PC-3 (cell line): ENCODE data around the gene PTPRS. TPM values are rescaled to one million over a fixed set of nuclear protein-coding genes. Genes with fewer than 3 reads are reported as not detected.

Source experiments
- ATAC-seq: fragments of 200-7000 bp; cut with Tn5 transposase; 2 replicates; pipeline ENCODE4 v1.9.1; 2020; ENCODE audit warnings: mild to moderate bottlenecking, moderate library complexity
- BruUV-seq: library from RNA; stranded (reverse); fragments of 400-500 nt; replicated peaks from 2 replicates; lab custom pipeline; 2021; lab: Mats Ljungman, UMichigan
- CTCF ChIA-PET: fragments of 300-600 bp; sonication (Branson Sonifier 250); formaldehyde crosslinking; loops from one replicate; lab custom pipeline; 2022; ENCODE audit warnings: antibody characterized with exemption; lab: Charles Lee
- POLR2A ChIA-PET: fragments of 300-600 bp; sonication (Branson Sonifier 250); formaldehyde crosslinking; loops from one replicate; lab custom pipeline; 2022; ENCODE audit warnings: antibody characterized with exemption; ENCODE audit not compliant: unreplicated experiment; lab: Charles Lee
- DNase-seq: peaks from one replicate; pipeline ENCODE4 v3.0.0-alpha.2; 2015
- H2AFZ ChIP-seq: fragments of 300-600 bp; sonication (generic); 2 replicates; pipeline ENCODE4 v1.6.0; 2016; ENCODE audit warnings: antibody characterized with exemption, low read length
- H3F3A ChIP-seq: fragments of 300-600 bp; sonication (generic); one replicate; pipeline ENCODE4 v1.6.0; 2017; ENCODE audit warnings: antibody characterized with exemption, low read length, control low read depth, mild to moderate bottlenecking; ENCODE audit not compliant: unreplicated experiment
- H3K27ac ChIP-seq: fragments of 300-600 bp; sonication (generic); 2 replicates; pipeline ENCODE4 v1.5.1; 2016; ENCODE audit warnings: mild to moderate bottlenecking, low read length
- H3K27me3 ChIP-seq: fragments of 300-600 bp; sonication (generic); 2 replicates; pipeline ENCODE4 v1.6.1; 2016; ENCODE audit warnings: low read length, mixed read lengths
- H3K36me3 ChIP-seq: fragments of 300-600 bp; sonication (generic); 2 replicates; pipeline ENCODE4 v1.6.1; 2016; ENCODE audit warnings: low read depth, mixed run types, low read length, mixed read lengths
- H3K4me1 ChIP-seq: fragments of 300-600 bp; sonication (generic); 2 replicates; pipeline ENCODE4 v1.5.1; 2016; ENCODE audit warnings: low read length; ENCODE audit not compliant: insufficient read depth
- H3K4me2 ChIP-seq: fragments of 300-600 bp; sonication (generic); 2 replicates; pipeline ENCODE4 v1.6.0; 2016; ENCODE audit warnings: low read length
- H3K4me3 ChIP-seq: fragments of 300-600 bp; sonication (generic); 2 replicates; pipeline ENCODE4 v1.5.1; 2016; ENCODE audit warnings: mild to moderate bottlenecking, low read length, mixed read lengths
- H3K79me2 ChIP-seq: fragments of 300-600 bp; sonication (generic); 2 replicates; pipeline ENCODE4 v1.6.1; 2017; ENCODE audit warnings: low read length, mixed read lengths
- H3K9ac ChIP-seq: fragments of 300-600 bp; sonication (generic); 2 replicates; pipeline ENCODE4 v1.6.0; 2016; ENCODE audit warnings: mild to moderate bottlenecking, low read length
- H3K9me2 ChIP-seq: fragments of 300-600 bp; sonication (generic); replicated peaks from 2 replicates; pipeline ENCODE4 v1.6.1; 2016; ENCODE audit warnings: mixed run types, low read length, mixed read lengths
- H3K9me3 ChIP-seq: fragments of 300-600 bp; sonication (generic); 2 replicates; pipeline ENCODE4 v1.6.1; 2016; ENCODE audit warnings: low read length, mixed read lengths
- H4K20me1 ChIP-seq: fragments of 300-600 bp; sonication (generic); 2 replicates; pipeline ENCODE4 v1.6.1; 2016; ENCODE audit warnings: low read length, mixed read lengths
- CTCF ChIP-seq: fragments of 300-600 bp; sonication (generic); conservative IDR thresholded peaks from 2 replicates; pipeline ENCODE4 v1.5.1; 2017; ENCODE audit warnings: antibody characterized with exemption, low read depth, mild to moderate bottlenecking, low read length
- EZH2 ChIP-seq: fragments of 300-600 bp; sonication (generic); IDR thresholded peaks from one replicate; pipeline ENCODE4 v1.6.1; 2017; ENCODE audit warnings: antibody characterized with exemption, mild to moderate bottlenecking, low read length; ENCODE audit not compliant: unreplicated experiment
- EZH2phosphoT487 ChIP-seq: fragments of 300-600 bp; sonication (generic); IDR thresholded peaks from 2 replicates; pipeline ENCODE4 v1.6.1; 2018; ENCODE audit warnings: mild to moderate bottlenecking, antibody characterized with exemption, low read length, borderline replicate concordance
- intact Hi-C: fragments of 100-400 bp; cut with micrococcal nuclease; formaldehyde crosslinking; loops from 2 replicates; pipeline ENCODE4 v1.9.0; 2023
- total RNA-seq: library from RNA; depleted of rRNA; stranded (reverse); fragments of >200 nt; gene quantifications from 2 replicates; pipeline ENCODE4 v1.2.3, GENCODE V29; 2014

Gene PTPRS
- total RNA-seq, 1 experiment from 2014 or later, result 106 TPM

GRCh38 chr19:5308451-5309437 lies 31.9 kb downstream of the PTPRS start:
- Histone ChIP-seq H3K9me2 (no peaks in the 10 kb centered on the region), H3K27ac (no peak overlapping the region), H3K36me3 (no peaks in the 10 kb centered on the region), H3K4me3 (no peak overlapping the region), H3K27me3 (no peaks in the 10 kb centered on the region), H2AFZ (no peak overlapping the region), H4K20me1 (no peaks in the 10 kb centered on the region), H3K4me2 (no peak overlapping the region), H3K4me1 (no peaks in the 10 kb centered on the region), H3F3A (no peaks in the 10 kb centered on the region), H3K79me2 (no peaks in the 10 kb centered on the region), H3K9me3 (no peaks in the 10 kb centered on the region), H3K9ac (no peak overlapping the region)
- DNase-seq, result no peak
- no TSS peak for BruUV-seq
- POLR2A ChIA-PET, result no interaction called here
- intact Hi-C loops, result no loop called here
- CTCF ChIA-PET, result no interaction called here
- ATAC-seq, result no peak
- TF ChIP-seq EZH2, result no peak

GRCh38 chr19:5307655-5308054 lies 33.0 kb downstream of the PTPRS start:
- no peak overlapping the region for H3K4me3 ChIP-seq
- no peak for ATAC-seq
- no peaks in the 10 kb centered on the region for H3F3A ChIP-seq
- ChIA-PET POLR2A (no interaction called here), CTCF (interaction anchor here (0.5 kb wide), 1 partner anchor 259 kb away, joined by 5 read pairs; no protein-coding TSS in a partner anchor)
- no peak overlapping the region for H3K27ac ChIP-seq
- H3K9me3 ChIP-seq, result no peaks in the 10 kb centered on the region
- no peaks in the 10 kb centered on the region for H3K9me2 ChIP-seq
- BruUV-seq, result no TSS peak
- intact Hi-C loops, result no loop called here
- TF ChIP-seq EZH2phosphoT487 (no peak), CTCF (no peak), EZH2 (no peak)
- no peaks in the 10 kb centered on the region for H4K20me1 ChIP-seq
- DNase-seq, result no peak
- no peak overlapping the region for H2AFZ ChIP-seq
- H3K79me2 ChIP-seq, result no peaks in the 10 kb centered on the region
- H3K4me2 ChIP-seq, result no peak overlapping the region
- no peaks in the 10 kb centered on the region for H3K4me1 ChIP-seq
- no peaks in the 10 kb centered on the region for H3K27me3 ChIP-seq
- no peaks in the 10 kb centered on the region for H3K36me3 ChIP-seq
- H3K9ac ChIP-seq, result no peak overlapping the region

DNA sequence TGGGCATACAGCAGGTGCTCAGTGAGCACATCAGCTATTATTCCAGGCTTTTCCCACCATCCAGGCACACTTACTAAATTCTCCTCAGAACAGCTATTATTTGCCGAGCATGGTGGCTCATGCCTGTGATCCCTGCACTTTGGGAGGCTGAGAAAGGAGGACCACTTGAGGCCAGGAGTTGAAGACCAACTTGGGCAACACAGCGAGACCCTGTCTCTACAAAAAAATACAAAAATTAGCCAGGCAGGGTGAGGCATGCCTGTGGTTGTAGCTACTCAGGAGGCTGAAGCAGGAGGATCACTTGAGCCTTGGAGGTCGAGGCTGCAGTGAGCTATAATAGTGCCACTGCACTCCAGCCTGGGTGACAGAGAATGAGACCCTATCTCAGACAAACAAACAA lies 35.4 kb downstream of the PTPRS start:
- TF ChIP-seq EZH2phosphoT487 (no peak), CTCF (no peak), EZH2 (no peak)
- Histone ChIP-seq H4K20me1 (no peaks in the 10 kb centered on the region), H2AFZ (no peak overlapping the region), H3K9me3 (no peaks in the 10 kb centered on the region), H3K4me3 (no peak overlapping the region), H3K9ac (no peak overlapping the region), H3K4me2 (no peak overlapping the region), H3K27me3 (no peaks in the 10 kb centered on the region), H3K4me1 (no peaks in the 10 kb centered on the region), H3F3A (no peaks in the 10 kb centered on the region), H3K9me2 (no peaks in the 10 kb centered on the region), H3K36me3 (no peaks in the 10 kb centered on the region), H3K27ac (no peak overlapping the region), H3K79me2 (no peaks in the 10 kb centered on the region)
- POLR2A ChIA-PET, result no interaction called here
- BruUV-seq, result no TSS peak
- intact Hi-C loops, result no loop called here
- ATAC-seq, result no peak
- CTCF ChIA-PET, result no interaction called here
- DNase-seq, result no peak
